Activated CD8-positive, alpha-beta T cell treated with anti-CD3 and anti-CD28 coated beads for 36 hours (primary cell): ENCODE measurements around the gene NUP43. TPM values are rescaled to one million over a fixed set of nuclear protein-coding genes. Genes with fewer than 3 reads are reported as not detected.

ENCODE experiments used
- ATAC-seq: fragments of 200-7000 bp; cut with Tn5 transposase; one replicate; pipeline ENCODE4 v1.10.0; 2021; ENCODE audit warnings: mild to moderate bottlenecking, moderate library complexity
- CTCF ChIA-PET: fragments of 350-600 bp; sonication (Branson Sonifier 250); formaldehyde crosslinking; loops from one replicate; lab custom pipeline; 2021; ENCODE audit warnings: antibody characterized with exemption; lab: Charles Lee
- POLR2A ChIA-PET: fragments of 350-600 bp; sonication (Branson Sonifier 250); formaldehyde crosslinking; loops from one replicate; lab custom pipeline; 2021; ENCODE audit warnings: antibody characterized with exemption; lab: Charles Lee
- DNase-seq: peaks from one replicate; pipeline ENCODE4 v3.0.0-alpha.2; 2020
- H3K27ac Mint-ChIP-seq: one replicate; pipeline ENCODE4 v1.8.0; 2021; ENCODE audit warnings: mild to moderate bottlenecking, mixed read lengths
- H3K27me3 Mint-ChIP-seq: one replicate; pipeline ENCODE4 v1.8.0; 2021; ENCODE audit warnings: mixed read lengths
- H3K36me3 Mint-ChIP-seq: one replicate; pipeline ENCODE4 v1.8.0; 2021; ENCODE audit warnings: low read depth, mixed read lengths
- H3K4me1 Mint-ChIP-seq: one replicate; pipeline ENCODE4 v1.8.0; 2021; ENCODE audit warnings: low read depth, mixed read lengths
- H3K4me3 Mint-ChIP-seq: one replicate; pipeline ENCODE4 v1.8.0; 2021; ENCODE audit warnings: mild to moderate bottlenecking, moderate library complexity, mixed read lengths
- H3K9me3 Mint-ChIP-seq: one replicate; pipeline ENCODE4 v1.8.0; 2021; ENCODE audit warnings: mixed read lengths
- CTCF ChIP-seq: fragments of 200-600 bp; IDR thresholded peaks from one replicate; pipeline ENCODE4 v1.8.0; 2022; ENCODE audit warnings: antibody characterized with exemption, mild to moderate bottlenecking
- intact Hi-C: fragments of 100-400 bp; cut with micrococcal nuclease; formaldehyde crosslinking; loops from one replicate; pipeline ENCODE4 v1.10.0; 2022
- total RNA-seq, 2 experiments: library from RNA; stranded (reverse); gene quantifications; one replicate each; pipeline ENCODE4 v1.2.3, GENCODE V29; 2021

The NUP43 gene
- total RNA-seq, 2 experiments from 2014 or later: 75.7 to 75.8 TPM

GRCh38 chr6:149711711-149712110 lies 34.6 kb downstream of the NUP43 start:
- Mint-ChIP-seq H3K4me1 (peaks cover 53% of the 10 kb centered on the region), H3K27ac (no peak overlapping the region), H3K27me3 (no peaks in the 10 kb centered on the region), H3K9me3 (no peaks in the 10 kb centered on the region), H3K4me3 (no peak overlapping the region), H3K36me3 (peaks cover 13% of the 10 kb centered on the region)
- intact Hi-C loops: no loop called here
- no peak for TF ChIP-seq CTCF
- POLR2A ChIA-PET: no interaction called here
- CTCF ChIA-PET: no interaction called here
- no peak for ATAC-seq
- DNase-seq: no peak

DNA sequence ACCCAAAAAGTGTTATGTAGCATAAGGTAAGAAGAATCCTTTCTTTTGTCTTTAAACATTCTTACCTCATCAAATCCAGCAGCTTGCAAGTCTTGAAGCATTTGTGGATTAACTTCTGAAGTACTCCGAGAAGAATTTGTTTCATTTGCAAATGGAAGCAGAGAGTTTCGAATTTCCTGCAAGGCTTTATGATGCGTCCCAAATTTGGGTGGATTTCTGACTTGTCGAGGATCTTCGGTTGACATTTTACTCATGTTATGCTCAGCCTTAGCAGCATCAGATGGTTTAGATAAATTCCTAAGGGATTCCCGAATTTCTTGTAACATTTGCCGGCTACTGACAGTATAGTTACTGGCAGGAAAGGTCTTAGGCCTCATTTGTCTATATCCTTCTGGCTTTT lies 44.6 kb downstream of the NUP43 start:
- peaks cover 16% of the 10 kb centered on the region for H3K36me3 Mint-ChIP-seq
- ChIA-PET CTCF (interaction anchor here (0.7 kb wide), 1 partner anchor 23 kb away, joined by 3 read pairs; no protein-coding TSS in a partner anchor), POLR2A (no interaction called here)
- TF ChIP-seq CTCF: no peak
- H3K4me3 Mint-ChIP-seq: no peak overlapping the region
- no peak for DNase-seq
- ATAC-seq: no peak
- H3K4me1 Mint-ChIP-seq: peaks cover 41% of the 10 kb centered on the region
- H3K27me3 Mint-ChIP-seq: no peaks in the 10 kb centered on the region
- intact Hi-C loops: no loop called here
- H3K9me3 Mint-ChIP-seq: no peaks in the 10 kb centered on the region
- H3K27ac Mint-ChIP-seq: no peak overlapping the region

GRCh38 chr6:149699150-149699549 lies 47.2 kb downstream of the NUP43 start:
- ATAC-seq (no peak), DNase-seq (no peak)
- Mint-ChIP-seq H3K36me3 (peaks cover 19% of the 10 kb centered on the region), H3K9me3 (no peaks in the 10 kb centered on the region), H3K4me1 (peaks cover 30% of the 10 kb centered on the region), H3K27ac (no peak overlapping the region), H3K4me3 (no peak overlapping the region), H3K27me3 (no peaks in the 10 kb centered on the region)
- ChIA-PET POLR2A (no interaction called here), CTCF (interaction anchor here (1.3 kb wide), 1 partner anchor 12 kb away, joined by 3 read pairs; no protein-coding TSS in a partner anchor)
- intact Hi-C loops: no loop called here
- TF ChIP-seq CTCF: no peak

DNA sequence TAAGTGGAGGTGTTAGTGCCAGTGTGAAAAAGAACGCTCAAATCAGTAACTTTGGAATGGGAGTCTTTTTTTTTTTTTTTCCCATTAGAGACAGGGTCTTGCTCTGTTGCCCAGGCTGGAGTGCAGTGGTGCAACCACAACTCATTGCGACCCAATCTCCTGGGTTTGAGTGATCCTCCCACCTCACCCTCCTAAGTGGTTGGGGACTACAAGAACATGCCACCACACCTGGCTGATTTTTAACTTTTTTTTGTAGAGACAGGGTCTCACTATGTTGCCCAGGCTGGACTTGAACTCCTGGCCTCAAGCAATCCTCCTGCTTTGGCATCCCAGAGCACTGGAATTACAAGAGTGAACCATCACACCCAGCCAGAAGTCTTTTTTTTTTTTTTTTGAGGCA lies 48.2 kb downstream of the NUP43 start:
- CTCF ChIA-PET: no interaction called here
- DNase-seq (no peak), ATAC-seq (no peak)
- Mint-ChIP-seq H3K27ac (no peak overlapping the region), H3K36me3 (peaks cover 19% of the 10 kb centered on the region), H3K4me1 (peaks cover 25% of the 10 kb centered on the region), H3K27me3 (no peaks in the 10 kb centered on the region), H3K9me3 (no peaks in the 10 kb centered on the region), H3K4me3 (no peak overlapping the region)
- POLR2A ChIA-PET: interaction anchor here (1.1 kb wide), 1 partner anchor 12 kb away, joined by 5 read pairs; no protein-coding TSS in a partner anchor
- TF ChIP-seq CTCF: no peak
- intact Hi-C loops: no loop called here

DNA sequence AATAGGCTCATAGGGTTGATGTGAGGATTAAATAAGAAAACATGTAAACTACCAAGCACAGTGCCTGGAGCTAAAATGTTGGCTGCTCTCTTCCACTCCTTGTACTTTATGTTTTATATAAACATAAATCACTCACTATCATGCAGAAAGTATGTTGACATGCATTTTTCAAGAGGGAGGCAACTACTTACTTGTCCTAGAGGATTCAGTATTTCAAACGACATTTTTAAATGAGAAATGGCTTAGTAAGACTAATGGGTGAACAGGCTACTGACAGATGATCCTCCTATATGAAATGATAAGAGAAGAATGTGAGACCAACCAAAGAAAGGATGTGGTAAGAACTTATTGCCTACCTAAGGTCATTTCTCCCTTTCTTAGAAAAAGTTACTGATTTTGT lies 49.4 kb downstream of the NUP43 start:
- no peaks in the 10 kb centered on the region for H3K27me3 Mint-ChIP-seq
- H3K4me3 Mint-ChIP-seq: no peak overlapping the region
- H3K27ac Mint-ChIP-seq: peak overlapping the region; percentile 7
- no peaks in the 10 kb centered on the region for H3K9me3 Mint-ChIP-seq
- no peak for DNase-seq
- no peak for TF ChIP-seq CTCF
- intact Hi-C loops: no loop called here
- peaks cover 23% of the 10 kb centered on the region for H3K4me1 Mint-ChIP-seq
- ChIA-PET CTCF (interaction anchor here (1.0 to 1.7 kb wide), 2 partner anchors 17 to 49 kb away, joined by 3 to 4 read pairs; partner anchors contain the start of gene NUP43), POLR2A (no interaction called here)
- no peak for ATAC-seq
- peaks cover 24% of the 10 kb centered on the region for H3K36me3 Mint-ChIP-seq
